Fibroblast of pulmonary artery (primary cell): ENCODE results near the gene KIAA0753.
"Not testable (repeated sequence)": the region's sequence is repeated elsewhere in the genome, so short reads cannot be mapped to it uniquely, and the experiment has no call there.

Source experiments
- DNase-seq: peaks from one replicate; pipeline ENCODE4 v3.0.0-alpha.2; 2010; ENCODE audit warnings: low read depth
- H3K4me3 ChIP-seq: replicated peaks from 2 replicates; pipeline ENCODE4 v1.5.1; 2011; ENCODE audit warnings: low read depth, mild to moderate bottlenecking, control low read depth, low read length, moderate library complexity
- TF ChIP-seq, protein P1 (sequence below): IDR thresholded peaks from 2 replicates; pipeline ENCODE4 v1.5.1; 2011; ENCODE audit warnings: mild to moderate bottlenecking, control low read depth, low read length, inconsistent platforms; ENCODE audit errors: missing control alignments

KIAA0753 gene

GRCh38 chr17:6669479-6670212, 29.1 kb upstream of the KIAA0753 start:
- DNase-seq = no peak
- TF ChIP-seq, protein P1, sequence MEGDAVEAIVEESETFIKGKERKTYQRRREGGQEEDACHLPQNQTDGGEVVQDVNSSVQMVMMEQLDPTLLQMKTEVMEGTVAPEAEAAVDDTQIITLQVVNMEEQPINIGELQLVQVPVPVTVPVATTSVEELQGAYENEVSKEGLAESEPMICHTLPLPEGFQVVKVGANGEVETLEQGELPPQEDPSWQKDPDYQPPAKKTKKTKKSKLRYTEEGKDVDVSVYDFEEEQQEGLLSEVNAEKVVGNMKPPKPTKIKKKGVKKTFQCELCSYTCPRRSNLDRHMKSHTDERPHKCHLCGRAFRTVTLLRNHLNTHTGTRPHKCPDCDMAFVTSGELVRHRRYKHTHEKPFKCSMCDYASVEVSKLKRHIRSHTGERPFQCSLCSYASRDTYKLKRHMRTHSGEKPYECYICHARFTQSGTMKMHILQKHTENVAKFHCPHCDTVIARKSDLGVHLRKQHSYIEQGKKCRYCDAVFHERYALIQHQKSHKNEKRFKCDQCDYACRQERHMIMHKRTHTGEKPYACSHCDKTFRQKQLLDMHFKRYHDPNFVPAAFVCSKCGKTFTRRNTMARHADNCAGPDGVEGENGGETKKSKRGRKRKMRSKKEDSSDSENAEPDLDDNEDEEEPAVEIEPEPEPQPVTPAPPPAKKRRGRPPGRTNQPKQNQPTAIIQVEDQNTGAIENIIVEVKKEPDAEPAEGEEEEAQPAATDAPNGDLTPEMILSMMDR = no peak
- no peak overlapping the region for H3K4me3 ChIP-seq

GRCh38 chr17:6668727-6669425, 28.4 kb upstream of the KIAA0753 start:
- TF ChIP-seq, protein P1 = no peak
- H3K4me3 ChIP-seq = no peak overlapping the region
- no peak for DNase-seq

- no peak overlapping the region for H3K4me3 ChIP-seq
- TF ChIP-seq, protein P1 = no peak
- no peak for DNase-seq
These were observed 27.7 kb upstream of the KIAA0753 start for GRCh38 chr17:6668219-6668618.

DNA sequence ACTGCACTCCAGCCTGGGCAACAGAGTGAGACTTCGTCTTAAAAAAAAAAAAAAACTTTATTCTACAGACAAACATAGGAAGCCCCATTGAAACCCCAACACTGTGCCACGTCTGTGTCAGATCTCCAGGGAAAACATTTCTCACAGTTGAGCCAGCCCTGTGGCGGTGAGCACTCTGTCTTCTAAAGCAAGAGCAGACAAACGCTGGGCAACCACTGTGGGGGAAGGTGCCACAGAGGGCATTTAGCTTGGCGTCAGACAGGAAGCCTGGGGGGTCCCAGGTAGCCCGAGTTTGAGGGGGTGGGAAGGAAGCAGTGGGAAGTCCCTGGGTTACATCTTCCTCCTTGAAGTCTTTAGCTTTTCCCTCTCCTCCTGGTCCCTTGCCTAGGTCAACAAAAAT, 27.0 kb upstream of the KIAA0753 start:
- TF ChIP-seq, protein P1 = no peak
- no peak for DNase-seq
- no peak overlapping the region for H3K4me3 ChIP-seq

GRCh38 chr17:6666557-6666956, 26.0 kb upstream of the KIAA0753 start:
- H3K4me3 ChIP-seq = no peak overlapping the region
- DNase-seq = no peak
- TF ChIP-seq, protein P1 = no peak

- no peak overlapping the region for H3K4me3 ChIP-seq
- TF ChIP-seq, protein P1 = peak; percentile 99
- peak; percentile 90 for DNase-seq
These were observed 25.6 kb upstream of the KIAA0753 start for GRCh38 chr17:6666077-6666521.

- DNase-seq, H3K4me3 ChIP-seq: not testable (repeated sequence)
These were observed 22.7 kb upstream of the KIAA0753 start for GRCh38 chr17:6663200-6663599.
